Nephron progenitor cell (in vitro differentiated cells): ENCODE data around the gene ASB10.

Experiments used
- DNase-seq: peaks from one replicate; pipeline ENCODE4 v3.0.0; 2021
- H3K27ac Mint-ChIP-seq: 2 replicates; pipeline ENCODE4 v1.8.0; 2021; ENCODE audit warnings: mild to moderate bottlenecking, moderate library complexity, mixed read lengths
- H3K27me3 Mint-ChIP-seq: 2 replicates; pipeline ENCODE4 v1.8.0; 2021; ENCODE audit warnings: mild to moderate bottlenecking, low read depth, mixed read lengths; ENCODE audit not compliant: poor library complexity
- H3K36me3 Mint-ChIP-seq: 2 replicates; pipeline ENCODE4 v1.8.0; 2021; ENCODE audit warnings: low read depth, mixed read lengths
- H3K4me1 Mint-ChIP-seq: 2 replicates; pipeline ENCODE4 v1.8.0; 2021; ENCODE audit warnings: mixed read lengths
- H3K4me3 Mint-ChIP-seq: 2 replicates; pipeline ENCODE4 v1.8.0; 2021; ENCODE audit warnings: mild to moderate bottlenecking, moderate library complexity, mixed read lengths
- H3K9me3 Mint-ChIP-seq: 2 replicates; pipeline ENCODE4 v1.8.0; 2021; ENCODE audit warnings: mild to moderate bottlenecking, moderate library complexity, mixed read lengths
- CTCF ChIP-seq: fragments of 200-600 bp; sonication (generic); IDR thresholded peaks from 2 replicates; pipeline ENCODE4 v1.5.0; 2021; ENCODE audit warnings: antibody characterized with exemption

The ASB10 gene

GRCh38 chr7:151174246-151175046, 12.6 kb downstream of the ASB10 start:
- Mint-ChIP-seq H3K9me3 (peaks cover 29% of the 10 kb centered on the region), H3K27me3 (peaks cover 94% of the 10 kb centered on the region), H3K4me1 (peaks cover 22% of the 10 kb centered on the region), H3K27ac (no peak overlapping the region), H3K36me3 (peaks cover 10% of the 10 kb centered on the region), H3K4me3 (no peak overlapping the region)
- no peak for DNase-seq
- no peak for TF ChIP-seq CTCF

GRCh38 chr7:151173386-151174245, 13.4 kb downstream of the ASB10 start:
- peaks cover 29% of the 10 kb centered on the region for H3K9me3 Mint-ChIP-seq
- DNase-seq: no peak
- peaks cover 30% of the 10 kb centered on the region for H3K4me1 Mint-ChIP-seq
- no peak overlapping the region for H3K27ac Mint-ChIP-seq
- H3K4me3 Mint-ChIP-seq: no peak overlapping the region
- peaks cover 10% of the 10 kb centered on the region for H3K36me3 Mint-ChIP-seq
- peaks cover 94% of the 10 kb centered on the region for H3K27me3 Mint-ChIP-seq
- no peak for TF ChIP-seq CTCF

GRCh38 chr7:151172273-151173141, 14.5 kb downstream of the ASB10 start:
- H3K4me1 Mint-ChIP-seq: peaks cover 34% of the 10 kb centered on the region
- peaks cover 90% of the 10 kb centered on the region for H3K27me3 Mint-ChIP-seq
- peak; percentile 87 for DNase-seq
- peaks cover 10% of the 10 kb centered on the region for H3K36me3 Mint-ChIP-seq
- H3K27ac Mint-ChIP-seq: no peak overlapping the region
- peak; percentile 100 for TF ChIP-seq CTCF
- no peak overlapping the region for H3K4me3 Mint-ChIP-seq
- peaks cover 29% of the 10 kb centered on the region for H3K9me3 Mint-ChIP-seq

GRCh38 chr7:151168787-151169162, 18.3 kb downstream of the ASB10 start:
- Mint-ChIP-seq H3K4me3 (peak overlapping the region; percentile 77), H3K27me3 (peaks cover 57% of the 10 kb centered on the region), H3K27ac (no peak overlapping the region), H3K9me3 (peaks cover 16% of the 10 kb centered on the region), H3K36me3 (peaks cover 10% of the 10 kb centered on the region), H3K4me1 (peaks cover 27% of the 10 kb centered on the region)
- no peak for TF ChIP-seq CTCF
- no peak for DNase-seq

GRCh38 chr7:151168003-151168786, 18.9 kb downstream of the ASB10 start:
- peak overlapping the region; percentile 77 for H3K4me3 Mint-ChIP-seq
- peaks cover 7% of the 10 kb centered on the region for H3K36me3 Mint-ChIP-seq
- H3K9me3 Mint-ChIP-seq: peaks cover 10% of the 10 kb centered on the region
- peaks cover 27% of the 10 kb centered on the region for H3K4me1 Mint-ChIP-seq
- H3K27me3 Mint-ChIP-seq: peaks cover 52% of the 10 kb centered on the region
- TF ChIP-seq CTCF: peak; percentile 72
- peak; percentile 70 for DNase-seq
- no peak overlapping the region for H3K27ac Mint-ChIP-seq
